ENCODE measurements around the gene ALLC.
"Not testable (repeated sequence)": the region's sequence is repeated elsewhere in the genome, so short reads cannot be mapped to it uniquely, and the experiment has no call there.

The ALLC gene

DNA sequence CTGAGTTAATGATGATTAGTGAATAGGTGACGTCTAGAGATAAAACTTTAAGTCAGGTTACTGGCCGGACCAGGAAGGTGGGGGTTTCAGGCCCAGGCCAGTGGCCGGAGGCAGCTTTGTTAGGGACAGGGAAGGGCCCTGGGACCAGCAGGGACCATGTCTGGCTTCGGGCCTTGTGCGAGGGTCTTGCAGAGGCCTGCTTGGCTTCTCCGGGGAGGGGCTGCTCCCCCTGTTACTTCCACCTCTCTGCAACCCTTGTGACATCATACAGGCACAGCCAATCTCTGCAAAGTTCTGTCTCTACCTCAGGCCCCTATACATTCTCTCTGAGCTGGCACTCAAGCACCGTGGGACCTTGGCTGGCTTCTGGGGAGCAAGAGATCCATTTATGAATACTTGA is at the start of gene ALLC:
Gene ALLC, plus strand, starts transcription at position 320 of the 400 bp plus-strand sequence. CDS start 12,958 bp downstream, outside the sequence.
- no peak for DNase-seq

DNA sequence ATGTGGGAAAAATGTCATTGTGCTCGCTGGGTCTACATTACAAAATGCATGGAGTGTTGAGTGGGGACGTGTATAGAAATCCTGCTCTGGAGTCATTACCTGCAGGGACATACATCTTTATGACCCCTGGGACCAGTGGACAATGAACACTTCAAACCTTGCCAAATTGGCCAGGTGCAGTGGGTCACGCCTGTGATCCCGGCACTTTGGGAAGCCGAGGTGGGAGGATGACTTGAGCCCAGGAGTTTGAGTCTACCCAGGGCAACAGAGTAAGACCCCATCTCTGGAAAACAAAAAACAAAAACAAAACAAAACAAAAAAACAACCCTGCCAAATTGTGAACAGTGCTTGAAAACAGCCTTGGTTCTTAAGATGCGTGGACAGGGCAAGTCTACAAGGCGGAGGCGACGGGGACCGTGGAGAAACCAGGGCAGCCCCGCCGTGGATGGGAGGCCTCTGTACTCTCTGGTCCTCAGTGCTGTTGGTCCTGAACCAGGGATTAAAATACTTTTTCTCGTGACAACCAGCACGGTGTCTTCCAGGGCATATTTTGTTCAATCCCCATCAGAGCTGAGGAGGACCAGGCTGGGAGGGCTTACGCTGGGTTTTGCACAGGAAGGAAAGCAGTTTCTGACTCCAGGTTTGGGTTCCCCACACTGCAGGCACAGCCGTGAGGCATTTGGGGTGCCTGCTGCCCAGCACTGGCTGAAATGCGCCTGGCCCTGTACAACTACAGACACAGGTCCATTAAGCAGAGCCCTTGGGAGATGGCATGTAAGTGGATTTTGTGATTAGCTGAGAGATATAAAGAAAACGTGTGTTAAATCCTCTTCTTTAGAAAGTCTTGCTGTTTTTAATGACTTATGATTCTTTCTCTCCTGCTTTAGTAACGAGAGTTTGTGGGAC is 49.4 kb upstream of the ALLC start:
- DNase-seq: no peak

DNA sequence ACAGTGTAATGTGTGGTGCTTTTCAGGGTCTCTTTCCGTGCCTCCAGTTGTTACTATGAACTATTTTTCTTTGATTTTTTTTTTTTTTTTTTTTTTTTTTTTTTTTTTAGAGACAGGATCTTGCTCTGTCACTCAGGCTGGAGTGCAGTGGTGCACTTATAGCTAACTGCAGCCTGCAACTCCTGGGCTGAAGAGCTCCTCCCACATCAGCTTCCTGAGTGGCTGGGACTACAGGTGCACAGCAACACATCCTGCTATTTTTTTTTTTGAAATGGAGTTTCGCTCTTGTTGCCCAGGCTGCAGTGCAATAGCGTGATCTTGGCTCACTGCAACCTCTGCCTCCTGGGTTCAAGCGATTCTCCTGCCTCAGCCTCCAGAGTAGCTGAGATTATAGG is 48.7 kb upstream of the ALLC start:
- DNase-seq: peak in 1 of 2 donors; percentile 26

DNA sequence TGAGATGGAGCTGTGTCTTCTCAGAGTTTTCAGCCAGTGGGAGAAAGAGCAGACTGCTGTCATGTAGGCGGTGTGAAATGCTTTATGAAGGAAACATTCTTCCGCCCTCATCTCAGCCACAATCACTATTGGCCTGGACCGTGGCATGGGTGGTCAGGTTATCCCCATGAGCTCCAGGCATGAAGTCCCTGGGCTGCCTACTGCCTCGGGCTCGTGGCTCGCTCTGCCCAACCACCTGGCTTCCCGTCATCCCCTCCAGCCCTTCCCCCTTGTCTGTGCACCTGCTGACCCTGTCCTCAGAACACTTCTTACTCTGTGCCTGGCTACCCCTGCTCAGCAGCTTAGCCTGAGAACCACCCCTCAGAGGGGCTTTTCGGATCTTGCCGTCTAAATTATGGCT is 47.6 kb upstream of the ALLC start:
- no peak for DNase-seq

DNA sequence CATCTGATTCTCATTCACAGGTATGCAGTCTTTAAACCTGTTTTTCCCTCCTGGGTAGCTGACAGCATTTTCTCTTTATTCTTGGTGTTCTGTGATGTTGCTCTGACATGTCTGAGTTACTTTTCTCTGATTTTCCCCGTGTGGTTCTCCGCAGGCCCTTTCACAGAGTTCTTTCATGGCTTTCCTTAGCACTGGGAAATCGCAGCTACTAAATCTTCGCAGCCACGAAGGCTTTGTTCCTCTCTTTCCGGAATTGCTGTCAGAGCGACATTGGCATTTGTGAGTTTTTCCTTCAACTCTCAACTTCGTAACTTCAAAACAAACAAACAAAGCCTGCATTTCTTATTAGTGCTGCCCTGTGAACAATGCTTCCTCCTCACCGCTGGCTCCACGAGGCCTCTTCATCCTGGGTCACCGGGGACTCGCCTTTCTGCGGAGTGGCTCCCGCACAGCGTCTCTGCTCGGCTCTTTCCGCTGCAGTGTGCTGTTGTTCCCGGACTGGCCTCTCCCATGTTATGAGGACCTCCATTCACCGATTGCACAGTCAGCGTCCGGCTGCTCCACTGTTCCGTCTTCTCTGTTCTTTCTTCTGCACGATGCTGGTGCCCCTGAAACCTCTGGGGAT is 47.0 kb upstream of the ALLC start:
- DNase-seq: no peak

DNA sequence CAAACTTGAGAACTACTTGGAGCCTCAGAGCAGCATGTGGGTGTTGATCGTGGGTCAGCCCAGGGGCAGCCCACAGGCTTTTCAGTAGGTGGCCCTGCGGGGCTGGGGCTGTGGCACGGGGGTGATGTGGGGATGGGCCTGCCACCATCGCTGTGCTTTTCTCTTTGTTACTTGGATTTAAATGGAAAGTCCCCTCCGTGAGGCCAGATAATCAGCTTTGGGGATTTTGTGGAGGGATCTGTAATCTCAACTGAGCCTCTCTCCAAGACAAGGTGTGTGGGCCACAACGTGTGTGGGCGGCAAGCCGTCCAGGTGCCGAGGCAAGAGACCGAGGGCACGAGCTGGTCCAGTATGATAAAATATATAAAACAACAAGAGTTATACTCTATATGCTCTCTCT is 46.4 kb upstream of the ALLC start:
- no peak for DNase-seq

DNA sequence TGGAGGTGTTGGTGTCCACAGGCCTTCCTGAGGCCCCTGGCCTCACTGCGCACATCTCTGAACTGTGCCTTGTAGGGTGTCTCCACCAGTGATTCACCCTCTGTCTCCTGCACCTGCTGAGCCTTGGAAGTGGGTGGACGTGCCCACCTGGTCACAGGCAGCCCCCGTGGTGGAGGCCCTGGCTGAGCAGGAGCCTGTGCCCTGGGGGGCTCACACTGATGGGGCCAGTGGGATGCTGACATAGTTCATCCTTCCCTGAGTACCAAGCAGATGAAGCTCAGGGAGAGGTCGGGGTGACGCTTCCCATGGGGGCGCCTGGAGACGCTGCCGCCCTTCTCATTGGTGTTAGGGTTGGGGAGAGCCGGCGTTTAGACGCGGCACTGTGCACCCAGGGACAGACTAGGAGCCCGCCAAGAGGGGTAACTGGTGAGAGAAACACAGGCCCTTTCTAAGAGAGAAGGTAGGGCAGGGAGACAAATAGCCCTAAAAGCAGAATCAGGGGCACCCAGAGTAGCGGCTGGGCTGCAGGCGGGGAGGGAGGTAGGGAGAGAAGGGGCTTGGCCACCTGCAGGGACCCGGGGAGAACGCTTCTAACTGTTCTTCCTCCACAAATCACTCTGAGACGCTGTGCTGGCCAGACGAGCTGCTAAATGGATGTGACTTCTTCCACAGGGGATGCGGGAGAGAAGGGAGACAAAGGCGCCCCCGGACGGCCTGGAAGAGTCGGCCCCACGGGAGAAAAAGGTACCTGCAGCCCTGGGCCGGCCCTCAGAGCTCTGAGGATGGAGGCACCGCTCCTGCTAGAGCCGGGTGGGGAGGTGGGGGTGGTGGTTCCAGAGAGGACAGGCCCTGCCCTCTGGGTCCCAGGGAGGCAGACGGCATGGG is 45.1 kb upstream of the ALLC start:
- no peak for DNase-seq

DNA sequence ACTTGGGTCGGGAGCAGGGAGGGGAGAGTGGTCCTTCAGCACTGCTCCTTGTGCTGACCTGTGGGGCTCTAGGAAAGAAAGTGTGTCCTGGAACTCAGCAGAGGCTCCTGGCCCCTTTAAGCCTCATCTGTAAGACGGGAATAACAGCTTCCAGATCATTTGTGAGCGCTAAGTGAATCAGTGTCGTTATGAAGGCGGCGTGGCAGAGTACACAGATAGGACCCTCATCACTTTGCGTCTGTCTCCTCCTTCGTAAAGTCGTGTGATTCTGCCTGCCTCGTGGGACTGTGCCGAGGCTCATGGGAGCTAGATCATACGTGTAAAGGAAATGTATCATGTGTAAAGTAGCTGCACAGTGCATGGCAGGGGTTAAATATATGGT is 44.5 kb upstream of the ALLC start:
- no peak for DNase-seq

DNA sequence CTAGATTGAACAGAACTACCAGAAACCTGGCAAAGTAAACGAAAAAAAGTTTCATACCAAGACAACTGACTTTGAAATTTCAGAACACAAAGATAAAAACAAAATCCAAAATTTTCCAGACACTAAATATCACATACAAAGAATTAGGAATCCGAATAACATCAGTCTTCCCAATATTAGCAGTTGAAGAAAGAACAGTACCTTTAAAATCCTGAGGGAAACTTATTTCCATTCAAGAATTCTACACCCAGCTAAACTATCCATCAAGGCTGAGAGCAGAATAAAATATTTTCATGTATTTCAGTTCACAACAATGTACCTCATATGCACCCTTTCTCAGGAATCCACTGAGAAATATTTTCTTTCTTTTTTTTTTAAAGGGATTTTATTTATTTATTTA is 43.3 kb upstream of the ALLC start:
- DNase-seq: not testable (repeated sequence)

DNA sequence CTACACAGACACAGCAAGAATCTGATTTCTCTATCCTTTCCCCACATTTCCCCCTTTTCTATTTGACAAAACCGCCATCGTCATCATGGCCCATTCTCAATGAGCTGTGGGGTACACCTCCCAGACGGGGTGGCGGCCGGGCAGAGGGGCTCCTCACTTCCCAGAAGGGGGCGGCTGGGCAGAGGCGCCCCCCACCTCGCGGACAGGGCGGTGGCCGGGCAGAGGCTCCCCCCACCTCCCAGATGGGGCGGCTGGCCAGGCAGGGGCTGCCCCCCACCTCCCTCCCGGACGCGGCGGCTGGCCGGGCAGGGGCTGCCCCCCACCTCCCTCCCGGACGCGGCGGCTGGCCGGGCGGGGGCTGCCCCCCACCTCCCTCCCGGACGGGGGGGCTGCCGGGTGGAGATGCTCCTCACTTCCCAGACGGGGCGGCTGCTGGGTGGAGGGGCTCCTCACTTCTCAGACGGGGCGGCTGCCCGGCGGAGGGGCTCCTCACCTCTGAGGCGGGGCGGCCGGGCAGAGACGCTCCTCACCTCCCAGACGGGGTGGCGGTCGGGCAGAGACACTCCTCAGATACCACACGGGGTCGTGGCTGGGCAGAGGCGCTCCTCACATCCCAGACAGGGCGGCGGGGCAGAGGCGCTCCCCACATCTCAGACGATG is 42.3 kb upstream of the ALLC start:
- DNase-seq: not testable (repeated sequence)

DNA sequence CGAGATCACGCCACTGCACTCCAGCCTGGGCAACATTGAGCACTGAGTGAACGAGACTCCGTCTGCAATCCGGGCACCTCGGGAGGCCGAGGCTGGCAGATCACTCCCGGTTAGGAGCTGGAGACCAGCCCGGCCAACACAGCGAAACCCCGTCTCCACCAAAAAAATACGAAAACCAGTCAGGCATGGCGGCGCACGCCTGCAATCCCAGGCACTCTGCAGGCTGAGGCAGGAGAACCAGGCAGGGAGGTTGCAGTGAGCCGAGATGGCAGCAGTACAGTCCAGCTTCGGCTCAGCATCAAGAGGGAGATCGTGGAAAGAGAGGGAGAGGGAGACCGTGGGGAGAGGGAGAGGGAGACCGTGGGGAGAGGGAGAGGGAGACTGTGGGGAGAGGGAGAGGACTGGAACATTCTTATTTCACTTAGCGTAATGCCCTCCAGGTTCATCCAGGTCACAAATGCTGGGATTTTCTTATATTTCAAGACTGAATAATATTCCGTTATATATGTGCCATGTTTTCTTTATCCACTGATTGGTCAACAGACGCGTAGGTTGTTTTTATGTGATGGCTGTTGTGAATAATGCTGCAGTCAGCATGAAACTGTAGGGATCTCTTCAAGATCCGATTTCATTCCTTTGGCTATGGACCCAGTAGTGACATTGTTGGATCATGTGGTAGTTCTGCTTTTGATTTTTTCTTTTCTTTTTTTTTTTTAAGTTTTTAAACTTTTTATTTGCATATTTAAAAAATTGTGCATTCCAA is 41.4 kb upstream of the ALLC start:
- DNase-seq: not testable (repeated sequence)

DNA sequence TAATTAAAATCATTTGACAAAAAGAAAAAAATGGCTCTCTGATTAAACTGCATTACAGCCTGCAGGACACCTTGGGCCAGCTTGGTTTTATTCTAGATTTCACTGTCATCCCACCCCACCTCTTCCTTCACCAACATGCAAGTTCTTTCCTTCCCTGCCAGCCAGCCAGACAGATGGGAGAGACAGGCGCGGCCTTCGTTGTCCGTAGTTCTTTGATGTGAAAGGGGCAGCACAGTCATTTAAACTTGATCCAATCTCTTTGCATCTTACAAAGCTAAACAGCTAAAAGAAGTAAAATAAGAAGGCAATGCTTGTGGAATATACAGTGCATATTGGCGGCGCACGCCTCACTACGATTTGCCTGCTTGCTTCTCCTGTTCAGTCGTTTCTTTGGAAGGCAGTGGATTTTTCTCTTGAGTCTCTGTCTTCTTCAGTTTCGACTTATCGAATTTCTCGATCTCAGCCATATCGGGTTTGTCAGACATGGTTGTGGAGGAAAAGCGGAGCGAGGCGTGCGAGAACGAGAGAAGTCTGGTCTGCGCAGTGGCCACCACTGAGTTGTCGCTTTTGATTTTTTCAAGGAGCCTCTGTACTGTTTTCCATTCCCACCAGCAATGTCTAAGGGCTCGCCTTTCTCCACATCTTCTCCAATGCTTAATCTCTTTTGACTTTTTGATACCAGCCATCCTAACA is 40.7 kb upstream of the ALLC start:
- DNase-seq: no peak

DNA sequence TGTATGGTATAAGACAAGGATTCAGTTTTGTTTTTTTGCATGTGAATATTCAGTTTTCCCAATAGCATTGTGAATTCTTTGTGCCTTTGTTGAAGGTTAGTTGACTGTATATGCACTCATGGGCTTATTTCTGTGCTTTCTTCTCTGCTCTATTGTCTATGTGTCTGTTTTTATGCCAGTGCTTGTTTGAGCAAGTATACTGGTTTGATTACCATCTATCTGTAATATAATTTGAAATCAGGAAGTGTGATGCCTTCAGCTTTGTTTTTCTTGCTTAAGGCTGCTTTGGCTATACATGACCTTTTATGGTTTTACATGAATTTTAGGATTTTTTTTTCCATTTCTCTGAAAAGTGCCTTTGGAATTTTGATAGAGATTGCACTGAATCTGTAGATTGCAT is 39.6 kb upstream of the ALLC start:
- DNase-seq: no peak

DNA sequence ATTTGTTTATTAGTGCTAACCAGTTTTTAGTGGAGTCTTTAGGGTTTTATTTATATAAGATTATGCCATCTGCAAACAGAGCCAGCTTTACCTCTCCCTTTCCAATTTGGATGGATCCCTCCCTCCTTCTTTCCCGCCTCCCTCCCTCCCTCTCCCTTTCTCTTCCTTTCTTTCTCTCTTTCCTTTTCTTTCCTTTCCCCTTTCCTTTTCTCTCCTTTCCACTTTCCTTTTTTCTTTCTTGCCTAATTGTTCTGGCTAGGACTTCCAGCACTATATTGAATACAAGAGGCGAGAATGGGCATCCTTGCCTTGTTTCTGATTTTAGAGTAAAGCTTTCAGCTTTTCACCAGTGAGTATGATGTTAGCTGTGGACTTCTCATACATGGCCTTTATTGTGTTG is 39.0 kb upstream of the ALLC start:
- DNase-seq: no peak

DNA sequence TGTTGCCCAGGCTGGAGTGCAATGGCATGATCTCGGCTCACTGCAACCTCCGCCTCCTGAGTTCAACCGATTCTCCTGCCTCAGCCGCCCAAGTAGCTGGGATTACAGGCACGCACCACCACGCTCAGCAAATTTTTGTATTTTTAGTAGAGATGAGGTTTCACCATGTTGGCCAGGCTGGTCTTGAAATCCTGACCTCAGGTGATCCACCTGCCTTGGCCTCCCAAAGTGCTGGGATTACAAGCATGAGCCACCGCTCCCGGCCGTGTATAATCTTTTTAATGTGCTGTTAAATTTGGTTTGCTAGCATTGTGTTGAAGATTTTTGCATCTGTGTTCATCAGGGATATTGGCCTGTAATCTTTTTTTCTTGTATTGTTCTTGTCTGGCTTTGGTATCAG is 38.3 kb upstream of the ALLC start:
- not testable (repeated sequence) for DNase-seq

DNA sequence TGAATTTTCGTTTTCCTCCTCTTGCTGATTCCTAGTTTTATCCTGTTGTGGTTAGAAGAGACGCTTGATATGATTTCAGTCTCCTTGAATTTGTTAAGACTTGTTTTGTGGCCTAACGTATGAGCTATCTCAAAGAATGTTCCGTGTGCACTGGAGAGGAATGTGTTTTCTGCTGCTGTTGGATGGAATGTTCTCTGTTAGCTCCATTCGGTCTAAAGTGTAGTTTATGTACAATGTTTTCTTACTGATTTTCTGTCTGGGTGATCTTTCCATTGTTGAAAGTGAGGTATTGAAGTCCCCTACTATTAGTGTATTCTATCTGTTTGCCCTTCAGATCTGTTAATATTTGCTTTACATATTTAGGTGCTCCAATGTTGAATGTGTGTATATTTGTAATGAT is 37.2 kb upstream of the ALLC start:
- no peak for DNase-seq

DNA sequence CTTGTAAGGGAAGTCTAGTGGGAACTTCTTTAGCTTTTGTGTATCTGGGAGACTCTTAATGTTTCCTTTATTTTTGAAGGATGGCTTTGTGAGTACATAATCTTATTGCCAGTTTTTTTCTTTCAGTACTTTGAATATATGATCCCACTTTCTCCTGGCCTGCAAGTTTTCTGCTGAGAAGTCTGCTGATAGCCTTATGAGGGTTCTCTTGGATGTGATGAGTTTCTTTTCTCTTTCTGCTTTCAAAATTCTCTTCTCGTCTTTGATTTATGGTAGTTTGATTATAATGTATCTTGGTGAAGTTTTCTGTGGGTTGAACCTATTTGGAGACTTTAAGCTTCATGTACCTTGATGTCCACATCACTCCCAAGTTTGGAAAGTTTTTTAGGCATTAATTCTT is 35.0 kb upstream of the ALLC start:
- no peak for DNase-seq

DNA sequence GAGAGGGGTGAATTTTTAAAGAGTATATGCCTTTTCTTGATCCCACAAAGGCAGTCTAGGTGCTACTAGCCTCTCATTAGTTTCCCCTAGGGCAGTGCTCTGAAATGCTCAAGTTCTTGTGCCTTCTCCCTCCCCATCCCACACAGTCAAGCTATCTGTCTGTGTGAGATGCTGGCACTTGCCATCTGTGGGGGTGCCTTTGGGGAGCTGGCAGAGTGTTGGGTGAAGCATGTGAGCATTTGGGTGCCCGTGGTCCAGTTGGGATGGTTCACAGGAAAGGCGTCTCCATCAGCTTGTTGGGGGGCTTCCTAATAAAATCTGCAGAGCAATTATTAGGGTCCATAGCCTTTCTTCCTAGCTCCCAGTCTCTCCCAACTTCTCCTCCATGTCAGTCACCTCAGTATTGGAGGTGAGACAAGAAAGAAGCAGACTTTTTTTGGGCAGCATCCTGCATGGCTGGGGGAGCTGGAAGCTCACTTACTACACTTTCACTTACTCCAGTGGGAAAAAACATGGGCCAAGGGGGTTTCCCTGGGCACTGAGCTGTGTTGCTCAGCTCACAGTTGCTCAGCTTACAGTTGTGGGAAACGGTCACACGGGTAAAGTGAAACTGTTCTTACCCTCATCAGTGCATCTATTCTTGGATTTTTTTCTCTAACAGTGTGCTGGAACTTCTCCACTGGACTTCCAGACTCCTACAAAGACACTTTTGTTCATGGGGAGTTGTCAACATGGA is 33.8 kb upstream of the ALLC start:
- DNase-seq: no peak

DNA sequence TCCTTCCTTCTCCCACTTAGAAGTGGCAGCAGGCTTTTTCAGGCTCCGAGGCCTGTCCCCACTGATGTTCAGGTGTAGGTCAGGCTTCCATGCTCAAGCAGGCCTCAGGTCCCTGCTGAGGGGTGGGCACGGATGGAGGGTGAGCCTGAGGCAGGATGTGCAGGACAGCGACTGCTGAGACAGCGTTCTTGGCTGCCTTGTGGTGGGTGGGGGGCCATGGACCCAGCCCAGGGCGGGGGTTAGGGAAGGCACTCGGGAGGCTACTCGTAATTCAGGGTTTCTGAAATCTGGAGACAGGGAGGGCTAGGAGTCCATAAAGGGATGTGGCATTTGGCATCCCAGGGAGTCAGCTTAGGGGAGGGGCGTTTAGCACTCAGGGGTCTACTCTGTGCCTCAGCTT is 32.8 kb upstream of the ALLC start:
- no peak for DNase-seq

DNA sequence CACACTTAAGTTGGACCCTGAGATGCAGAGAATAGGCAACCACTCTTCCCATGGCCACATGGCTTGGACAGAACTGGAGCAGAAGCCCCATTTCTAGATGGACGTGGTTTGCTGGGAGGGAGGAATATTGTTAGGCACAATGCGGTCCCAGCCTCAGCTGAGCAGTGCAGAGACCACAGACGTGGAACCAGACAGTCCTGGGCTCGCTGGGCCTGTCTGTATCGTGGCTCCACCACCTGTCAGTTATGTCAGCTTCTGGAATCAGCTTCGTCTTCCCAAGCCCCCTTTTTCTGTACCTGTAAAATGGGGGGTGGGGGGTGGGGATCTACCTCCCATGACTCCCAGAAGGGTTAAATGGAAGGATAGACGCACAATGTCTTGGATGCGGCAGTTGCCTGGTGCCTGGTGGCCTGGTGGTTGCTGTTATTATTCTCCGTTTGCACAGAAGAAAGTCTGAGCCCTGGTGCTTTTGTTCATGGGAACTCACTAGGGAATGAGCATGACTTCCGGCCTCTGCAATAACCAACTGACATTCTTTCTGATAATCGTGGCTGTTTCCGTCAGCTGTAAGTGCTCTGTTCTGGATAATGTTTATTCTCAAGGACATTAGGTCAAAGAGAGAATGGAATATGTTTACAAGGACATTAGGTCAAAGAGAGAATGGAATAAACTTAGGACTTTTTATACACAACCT is 31.7 kb upstream of the ALLC start:
- no peak for DNase-seq
